A549 (cell line): Measurements from ENCODE around the gene RRP15. TPM values are rescaled to one million over a fixed set of nuclear protein-coding genes. Genes with fewer than 3 reads are reported as not detected.

Experiments
- ATAC-seq, 2 experiments: fragments of 200-7000 bp in 1 of 2; fragments of >200 bp in 1 of 2; cut with Nextera tagmentation in 1 of 2; cut with Tn5 transposase in 1 of 2; 3 replicates each; pipeline versions ENCODE4 v1.8.0 to v1.9.1; 2018 to 2020; ENCODE audit warnings: mild to moderate bottlenecking in 1 of 2, moderate library complexity in 1 of 2
- CTCF ChIA-PET: fragments of 300-600 bp; sonication (Branson Sonifier 250); formaldehyde crosslinking; extraction: SDS; loops from one replicate; lab custom pipeline; 2021; ENCODE audit warnings: antibody characterized with exemption, inconsistent platforms; lab: Yijun Ruan, JAX
- POLR2A ChIA-PET: fragments of 350-600 bp; formaldehyde crosslinking; extraction: SDS; loops from one replicate; lab custom pipeline; 2021; ENCODE audit warnings: antibody characterized with exemption, inconsistent platforms; lab: Yijun Ruan, JAX
- DNase-seq, 2 experiments: peaks; one replicate each; pipeline versions ENCODE4 v3.0.0 to v3.0.0-alpha.2; 2011 to 2016; ENCODE audit warnings: low read depth in 1 of 2, low spot score in 1 of 2
- FAIRE-seq: peaks from 2 replicates; lab custom pipeline; 2011; peaks lifted over from hg19 to GRCh38; lab: Jason Lieb, UNC
- H3K27ac ChIP-seq, 2 experiments: fragments of >200 bp; sonication (Bioruptor Twin); formaldehyde crosslinking; 3 replicates each; pipeline ENCODE4 v1.5.1; 2016 to 2017
- H3K4me1 ChIP-seq: fragments of >200 bp; sonication (Bioruptor Twin); formaldehyde crosslinking; 3 replicates; pipeline ENCODE4 v1.6.1; 2016
- H3K4me2 ChIP-seq: fragments of >200 bp; sonication (Bioruptor Twin); formaldehyde crosslinking; 3 replicates; pipeline ENCODE4 v1.6.1; 2016
- H3K4me3 ChIP-seq: fragments of >200 bp; sonication (Bioruptor Twin); formaldehyde crosslinking; 3 replicates; pipeline ENCODE4 v1.5.1; 2016
- H3K9me3 ChIP-seq: fragments of >200 bp; sonication (Bioruptor Twin); formaldehyde crosslinking; 3 replicates; pipeline ENCODE4 v1.6.1; 2016
- ATOH8 ChIP-seq: fragments of 250-450 bp; sonication (Bioruptor Pico); IDR thresholded peaks from 2 replicates; pipeline ENCODE4 v1.5.0; 2020; ENCODE audit warnings: low read depth, mild to moderate bottlenecking, moderate library complexity
- CHD4 ChIP-seq: fragments of 200-600 bp; sonication (generic); IDR thresholded peaks from 2 replicates; pipeline ENCODE4 v1.6.1; 2016; ENCODE audit warnings: antibody characterized with exemption, mild to moderate bottlenecking, borderline replicate concordance
- EHF ChIP-seq: fragments of 250-450 bp; sonication (Bioruptor Pico); IDR thresholded peaks from 2 replicates; pipeline ENCODE4 v1.5.0; 2020; ENCODE audit warnings: mild to moderate bottlenecking
- EHMT2 ChIP-seq: fragments of 200-600 bp; sonication (generic); IDR thresholded peaks from 2 replicates; pipeline ENCODE4 v1.6.1; 2016; ENCODE audit warnings: antibody characterized with exemption, low read depth, mild to moderate bottlenecking, moderate library complexity
- EP300 ChIP-seq, 2 experiments: fragments of >200 bp; sonication (Bioruptor Twin); formaldehyde crosslinking; IDR thresholded peaks; 2 replicates in 1 of 2; 3 replicates in 1 of 2; pipeline ENCODE4 v1.6.1; 2016 to 2017
- ESRRA ChIP-seq: fragments of 150-350 bp; IDR thresholded peaks from 2 replicates; pipeline ENCODE4 v1.6.1; 2014; ENCODE audit warnings: mild to moderate bottlenecking, low read length, borderline replicate concordance
- FOXS1 ChIP-seq: fragments of 250-450 bp; sonication (Bioruptor Pico); IDR thresholded peaks from 2 replicates; pipeline ENCODE4 v1.5.0; 2020; ENCODE audit warnings: mild to moderate bottlenecking, moderate library complexity
- HES2 ChIP-seq: fragments of >200 bp; sonication (Bioruptor Twin); formaldehyde crosslinking; IDR thresholded peaks from 2 replicates; pipeline ENCODE4 v1.6.1; 2016
- HOXB13 ChIP-seq: fragments of 250-450 bp; sonication (Bioruptor Pico); IDR thresholded peaks from 2 replicates; pipeline ENCODE4 v1.5.0; 2020; ENCODE audit warnings: low read depth, mild to moderate bottlenecking, moderate library complexity
- HOXB5 ChIP-seq: fragments of 250-450 bp; sonication (Bioruptor Pico); IDR thresholded peaks from 2 replicates; pipeline ENCODE4 v1.5.0; 2020; ENCODE audit warnings: mild to moderate bottlenecking, moderate library complexity
- JUN ChIP-seq, 2 experiments: fragments of >200 bp; sonication (Bioruptor Twin); formaldehyde crosslinking; IDR thresholded peaks; 2 replicates in 1 of 2; 3 replicates in 1 of 2; pipeline ENCODE4 v1.6.1; 2016 to 2017
- JUNB ChIP-seq: fragments of >200 bp; sonication (Bioruptor Twin); formaldehyde crosslinking; IDR thresholded peaks from 2 replicates; pipeline ENCODE4 v1.6.1; 2016
- KDM1A ChIP-seq: fragments of 200-600 bp; sonication (generic); IDR thresholded peaks from 2 replicates; pipeline ENCODE4 v1.6.1; 2016; ENCODE audit warnings: low read depth, mild to moderate bottlenecking
- KDM5A ChIP-seq: fragments of 200-600 bp; sonication (generic); IDR thresholded peaks from 2 replicates; pipeline ENCODE4 v1.6.1; 2016; ENCODE audit warnings: antibody characterized with exemption, mild to moderate bottlenecking
- MAZ ChIP-seq: fragments of 150-350 bp; IDR thresholded peaks from 2 replicates; pipeline ENCODE4 v1.6.1; 2014; ENCODE audit warnings: antibody characterized with exemption, low read depth, low read length, borderline replicate concordance
- MYC ChIP-seq: IDR thresholded peaks from 2 replicates; pipeline ENCODE4 v1.6.1; 2012; ENCODE audit warnings: mild to moderate bottlenecking, inconsistent platforms, low read length, improper control_type of control experiment, borderline replicate concordance
- NFE2L2 ChIP-seq: fragments of 150-350 bp; conservative IDR thresholded peaks from 2 replicates; pipeline ENCODE4 v1.6.1; 2014; ENCODE audit warnings: low read length
- PHF8 ChIP-seq: fragments of 200-600 bp; sonication (generic); IDR thresholded peaks from 2 replicates; pipeline ENCODE4 v1.6.1; 2016; ENCODE audit warnings: low read depth, mild to moderate bottlenecking, antibody characterized with exemption, moderate library complexity, borderline replicate concordance
- RCOR1 ChIP-seq: fragments of 150-350 bp; IDR thresholded peaks from 2 replicates; pipeline ENCODE4 v1.6.1; 2014; ENCODE audit warnings: antibody characterized with exemption, low read length, low read depth
- REST ChIP-seq: fragments of 200-600 bp; sonication (generic); IDR thresholded peaks from 2 replicates; pipeline ENCODE4 v1.6.1; 2016; ENCODE audit warnings: antibody characterized with exemption, mild to moderate bottlenecking, moderate library complexity
- SREBF2 ChIP-seq: fragments of 450-650 bp; IDR thresholded peaks from 2 replicates; pipeline ENCODE4 v1.6.1; 2014; ENCODE audit warnings: mild to moderate bottlenecking, moderate library complexity
- TP53 ChIP-seq: fragments of 250-450 bp; sonication (Bioruptor Pico); IDR thresholded peaks from 2 replicates; pipeline ENCODE4 v1.5.0; 2021; ENCODE audit warnings: mild to moderate bottlenecking, moderate library complexity
- ZC3H11A ChIP-seq: fragments of 450-650 bp; IDR thresholded peaks from 2 replicates; pipeline ENCODE4 v1.6.1; 2014; ENCODE audit warnings: antibody characterized with exemption, mild to moderate bottlenecking
- WGBS: methylation state at CpG from one replicate; pipeline ENCODE4 v1.1.6; 2017; ENCODE audit errors: missing lambda C conversion rate; 5-methylcytosine and 5-hydroxymethylcytosine counted together
- polyA plus RNA-seq, 4 experiments: library from polyadenylated mRNA; depleted of rRNA in 3 of 4; stranded (reverse); fragments of >200 nt; fragmentation: RNase III in 1 of 4; extraction: RNeasy Plus Mini Kit Qiagen cat#74134 plus additional on column Dnase treatment in 1 of 4; gene quantifications; 2 replicates in 3 of 4; 3 replicates in 1 of 4; pipeline ENCODE4 v1.2.3, GENCODE V29; 2011 to 2017
- TF ChIP-seq, protein P1 (sequence below): fragments of 150-350 bp; IDR thresholded peaks from 2 replicates; pipeline ENCODE4 v1.6.1; 2014; ENCODE audit warnings: low read depth, mild to moderate bottlenecking, low read length
- TF ChIP-seq, protein P2 (sequence below): IDR thresholded peaks from 2 replicates; pipeline ENCODE4 v1.6.1; 2012

Gene RRP15
- polyA plus RNA-seq, 2 of the 4 experiments (the other 2 are of a cell fraction): 15.6 to 19.5 TPM

DNA sequence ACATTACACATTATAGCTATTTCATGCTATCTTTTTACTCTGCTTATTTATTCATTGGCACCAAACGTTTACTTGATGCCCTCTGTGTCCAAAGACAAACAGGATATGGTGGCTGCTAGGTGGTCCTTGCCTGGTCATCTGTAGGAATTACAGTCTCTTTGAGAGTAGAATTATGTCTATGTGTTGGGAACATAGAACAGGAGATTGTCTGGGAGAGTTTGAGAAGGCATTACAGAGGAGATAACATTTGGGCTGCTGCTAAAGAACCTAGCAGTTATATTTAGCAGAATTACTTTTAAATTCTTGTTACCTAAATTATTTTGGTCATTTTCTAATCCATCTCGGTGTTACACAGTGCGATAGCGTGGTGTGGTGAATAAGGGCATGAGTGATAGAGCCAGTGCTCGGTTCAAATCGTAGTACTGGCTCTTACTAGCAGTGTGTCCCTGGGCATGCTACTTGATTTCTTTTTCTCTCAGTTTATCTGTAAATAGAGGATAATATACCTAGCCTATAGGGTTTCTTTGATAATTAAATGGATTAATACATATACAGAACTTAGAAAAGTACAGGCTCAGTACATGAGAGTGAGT, 20.5 kb downstream of the RRP15 start:
- no peak overlapping the region for H3K27ac ChIP-seq
- DNase-seq (no peak), ATAC-seq (no peak), FAIRE-seq (no peak)
- ChIA-PET CTCF (interaction anchor here (0.6 to 2.3 kb wide), 2 partner anchors 814 to 1356 kb away, joined by 4 to 6 read pairs; no protein-coding TSS in a partner anchor), POLR2A (no interaction called here)
- WGBS: 88% methylated on average over 6 of the region's 6 CpGs
- no peaks in the 10 kb centered on the region for H3K4me1 ChIP-seq
- TF ChIP-seq EHF (CRISPR knock-in tag): no peak
- no peak for TF ChIP-seq KDM1A
- no peak for TF ChIP-seq EP300 (IDR thresholded peaks at IDR 0.05)
- TF ChIP-seq PHF8: no peak
- no peak for TF ChIP-seq KDM5A
- TF ChIP-seq JUNB: no peak
- no peak for TF ChIP-seq NFE2L2
- TF ChIP-seq HOXB13 (CRISPR knock-in tag): no peak
- TF ChIP-seq MAZ: no peak
- TF ChIP-seq ESRRA: no peak
- no peak for TF ChIP-seq ATOH8 (CRISPR knock-in tag)
- TF ChIP-seq, protein P1, sequence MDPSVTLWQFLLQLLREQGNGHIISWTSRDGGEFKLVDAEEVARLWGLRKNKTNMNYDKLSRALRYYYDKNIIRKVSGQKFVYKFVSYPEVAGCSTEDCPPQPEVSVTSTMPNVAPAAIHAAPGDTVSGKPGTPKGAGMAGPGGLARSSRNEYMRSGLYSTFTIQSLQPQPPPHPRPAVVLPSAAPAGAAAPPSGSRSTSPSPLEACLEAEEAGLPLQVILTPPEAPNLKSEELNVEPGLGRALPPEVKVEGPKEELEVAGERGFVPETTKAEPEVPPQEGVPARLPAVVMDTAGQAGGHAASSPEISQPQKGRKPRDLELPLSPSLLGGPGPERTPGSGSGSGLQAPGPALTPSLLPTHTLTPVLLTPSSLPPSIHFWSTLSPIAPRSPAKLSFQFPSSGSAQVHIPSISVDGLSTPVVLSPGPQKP: no peak
- TF ChIP-seq REST: no peak
- TF ChIP-seq ZC3H11A: no peak
- no peak for TF ChIP-seq HOXB5 (CRISPR knock-in tag)
- TF ChIP-seq TP53 (CRISPR knock-in tag): no peak
- TF ChIP-seq SREBF2: no peak
- TF ChIP-seq, protein P2, sequence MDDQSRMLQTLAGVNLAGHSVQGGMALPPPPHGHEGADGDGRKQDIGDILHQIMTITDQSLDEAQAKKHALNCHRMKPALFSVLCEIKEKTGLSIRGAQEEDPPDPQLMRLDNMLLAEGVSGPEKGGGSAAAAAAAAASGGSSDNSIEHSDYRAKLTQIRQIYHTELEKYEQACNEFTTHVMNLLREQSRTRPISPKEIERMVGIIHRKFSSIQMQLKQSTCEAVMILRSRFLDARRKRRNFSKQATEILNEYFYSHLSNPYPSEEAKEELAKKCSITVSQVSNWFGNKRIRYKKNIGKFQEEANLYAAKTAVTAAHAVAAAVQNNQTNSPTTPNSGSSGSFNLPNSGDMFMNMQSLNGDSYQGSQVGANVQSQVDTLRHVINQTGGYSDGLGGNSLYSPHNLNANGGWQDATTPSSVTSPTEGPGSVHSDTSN: no peak
- TF ChIP-seq RCOR1: no peak
- no peak overlapping the region for H3K4me3 ChIP-seq
- H3K9me3 ChIP-seq: no peaks in the 10 kb centered on the region
- no peak overlapping the region for H3K4me2 ChIP-seq

DNA sequence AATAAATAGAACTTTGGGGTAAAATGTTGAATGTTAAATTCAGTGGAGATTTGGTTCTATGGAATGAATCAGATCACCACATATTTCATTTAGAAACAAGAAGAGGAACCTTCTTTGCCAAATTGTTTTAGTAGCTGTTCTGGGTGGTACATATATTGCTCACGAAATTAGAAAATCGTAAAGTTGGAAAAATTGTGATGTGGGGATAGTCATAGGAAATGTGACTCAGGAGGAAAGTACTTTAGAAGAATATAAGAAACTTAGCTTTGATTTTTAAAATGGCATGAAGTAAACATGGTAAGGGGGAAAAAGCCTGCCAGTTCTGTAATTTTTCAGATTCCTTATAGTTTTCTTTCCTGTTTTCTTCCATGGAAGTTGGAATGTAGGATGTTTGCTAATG, 27.4 kb downstream of the RRP15 start:
- no peak for TF ChIP-seq FOXS1
- no peak for TF ChIP-seq JUN (IDR thresholded peaks at IDR 0.05)
- TF ChIP-seq CHD4: no peak
- no peak for TF ChIP-seq REST
- TF ChIP-seq JUNB: no peak
- no peak for TF ChIP-seq RCOR1
- TF ChIP-seq EHMT2: no peak
- no peak for TF ChIP-seq HES2
- no peak for TF ChIP-seq TP53 (CRISPR knock-in tag)
- no peak for TF ChIP-seq MYC
- TF ChIP-seq NFE2L2: no peak
- no peak for FAIRE-seq
- CTCF ChIA-PET: interaction anchor here (1.7 kb wide), 2 partner anchors 12 to 17 kb away, joined by 4 to 8 read pairs; no protein-coding TSS in a partner anchor

More for the DNA sequence above, 27.4 kb downstream of the RRP15 start:
- WGBS: 96% methylated on average over 2 of the region's 2 CpGs
- Histone ChIP-seq H3K27ac (no peak overlapping the region), H3K9me3 (no peaks in the 10 kb centered on the region), H3K4me1 (peaks cover 6% of the 10 kb centered on the region; the same call in 1 of the 3 replicates), H3K4me2 (no peak overlapping the region), H3K4me3 (no peak overlapping the region)
- ATAC-seq: no peak
- no peak for DNase-seq
- POLR2A ChIA-PET: no interaction called here
